ENCODE results near the gene CT47C1. TPM values are rescaled to one million over a fixed set of nuclear protein-coding genes. Genes with fewer than 3 reads are reported as not detected.

CT47C1 gene
- total RNA-seq, 1 experiment from 2014 or later = 0.07 TPM

DNA sequence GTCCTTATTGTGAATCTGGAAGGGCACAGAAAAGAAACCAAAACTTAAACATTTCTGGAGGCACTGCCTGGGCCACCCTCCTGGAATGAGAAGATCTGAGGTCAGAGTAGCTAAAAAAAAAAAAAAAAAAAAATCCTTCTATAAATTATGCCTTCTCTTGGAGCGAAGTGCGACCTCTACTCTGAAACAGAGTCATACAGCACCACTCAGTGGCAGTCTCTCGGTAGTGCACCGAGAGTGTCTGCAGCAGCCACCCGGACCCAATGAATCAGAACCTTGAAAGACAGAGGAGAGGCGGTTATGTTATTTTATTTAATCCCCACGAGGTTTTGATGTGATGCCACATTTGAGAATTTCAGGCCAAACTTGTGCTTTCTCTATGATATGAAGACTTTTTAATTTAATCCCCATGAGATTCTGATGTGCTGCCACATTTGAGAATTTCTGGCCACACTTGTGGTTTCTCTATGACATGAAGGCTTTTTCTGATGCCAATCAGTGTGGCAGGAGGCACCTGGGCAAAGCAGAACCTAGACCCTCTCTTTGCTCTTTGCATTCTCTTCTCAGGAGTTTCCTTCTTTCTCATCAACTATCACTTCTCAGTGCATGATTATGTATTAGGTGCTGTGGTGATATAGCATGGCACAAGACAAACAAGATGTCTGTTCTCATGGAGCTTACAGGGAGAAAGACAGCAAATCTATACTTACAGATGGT lies 5.6 kb upstream of the CT47C1 start:
- no peak overlapping the region for H2AFZ ChIP-seq (ENCODE audit: low read length)

DNA sequence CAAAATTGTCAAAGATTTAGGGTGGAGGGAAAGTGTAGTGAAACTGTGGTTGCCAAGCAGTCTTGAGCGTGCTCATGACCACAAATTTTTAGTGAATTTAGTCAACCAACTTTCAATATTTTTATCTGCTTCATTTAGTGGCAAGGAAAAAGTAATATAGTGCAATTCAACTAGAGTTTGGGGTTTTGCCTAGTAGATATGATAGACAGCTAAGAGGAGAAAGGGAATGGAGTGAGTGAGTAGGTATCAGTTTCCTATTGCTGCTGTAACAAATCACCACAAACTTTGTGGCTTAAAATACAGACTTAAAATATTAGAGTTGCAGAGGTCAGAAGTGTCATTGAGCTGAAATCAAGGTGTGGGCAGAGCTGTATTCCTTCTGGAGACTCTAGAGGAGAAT lies 3.7 kb upstream of the CT47C1 start:
- intact Hi-C loops (cut with micrococcal nuclease) = loop anchor here (5.0 kb wide), 1 partner anchor 148 kb away; no protein-coding TSS in a partner anchor
- Histone ChIP-seq H3K4me2 (ENCODE audit: low read length) (no peak overlapping the region), H3K4me1 (ENCODE audit: insufficient read depth, low read length) (peaks cover 4% of the 10 kb centered on the region; the same call in 1 of the 2 replicates), H3K36me3 (ENCODE audit: low read depth, low read length) (no peaks in the 10 kb centered on the region), H3K9me2 (replicated peaks; ENCODE audit: low read length) (no peaks in the 10 kb centered on the region), H3K79me2 (ENCODE audit: low read length) (no peaks in the 10 kb centered on the region), H3K9me3 (ENCODE audit: low read length) (no peaks in the 10 kb centered on the region), H4K20me1 (ENCODE audit: low read length) (no peaks in the 10 kb centered on the region), H3K4me3 (ENCODE audit: low read length) (no peak overlapping the region), H3K9ac (ENCODE audit: low read length) (no peak overlapping the region), H3F3A (ENCODE audit: low read length, unreplicated experiment) (no peaks in the 10 kb centered on the region), H2AFZ (ENCODE audit: low read length) (no peak overlapping the region), H3K27ac (ENCODE audit: low read length) (no peak overlapping the region), H3K27me3 (ENCODE audit: low read length) (no peaks in the 10 kb centered on the region)
- BruUV-seq (replicated peaks) = no TSS peak
- ATAC-seq (no peak), DNase-seq (no peak)
- TF ChIP-seq, protein P1, sequence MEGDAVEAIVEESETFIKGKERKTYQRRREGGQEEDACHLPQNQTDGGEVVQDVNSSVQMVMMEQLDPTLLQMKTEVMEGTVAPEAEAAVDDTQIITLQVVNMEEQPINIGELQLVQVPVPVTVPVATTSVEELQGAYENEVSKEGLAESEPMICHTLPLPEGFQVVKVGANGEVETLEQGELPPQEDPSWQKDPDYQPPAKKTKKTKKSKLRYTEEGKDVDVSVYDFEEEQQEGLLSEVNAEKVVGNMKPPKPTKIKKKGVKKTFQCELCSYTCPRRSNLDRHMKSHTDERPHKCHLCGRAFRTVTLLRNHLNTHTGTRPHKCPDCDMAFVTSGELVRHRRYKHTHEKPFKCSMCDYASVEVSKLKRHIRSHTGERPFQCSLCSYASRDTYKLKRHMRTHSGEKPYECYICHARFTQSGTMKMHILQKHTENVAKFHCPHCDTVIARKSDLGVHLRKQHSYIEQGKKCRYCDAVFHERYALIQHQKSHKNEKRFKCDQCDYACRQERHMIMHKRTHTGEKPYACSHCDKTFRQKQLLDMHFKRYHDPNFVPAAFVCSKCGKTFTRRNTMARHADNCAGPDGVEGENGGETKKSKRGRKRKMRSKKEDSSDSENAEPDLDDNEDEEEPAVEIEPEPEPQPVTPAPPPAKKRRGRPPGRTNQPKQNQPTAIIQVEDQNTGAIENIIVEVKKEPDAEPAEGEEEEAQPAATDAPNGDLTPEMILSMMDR (conservative IDR thresholded peaks at IDR 0.05; ENCODE audit: low read depth, low read length) = no peak
- TF ChIP-seq EZH2 (IDR thresholded peaks at IDR 0.05; ENCODE audit: low read length, unreplicated experiment) = no peak
- no peak for TF ChIP-seq EZH2phosphoT487 (IDR thresholded peaks at IDR 0.05; ENCODE audit: borderline replicate concordance, low read length)
- POLR2A ChIA-PET (ENCODE audit: unreplicated experiment) = no interaction called here
- CTCF ChIA-PET = no interaction called here

More for the DNA sequence above, 5.6 kb upstream of the CT47C1 start:
- POLR2A ChIA-PET (ENCODE audit: unreplicated experiment) = interaction anchor here (0.5 to 0.6 kb wide), 3 partner anchors 25 to 183 kb away, joined by 4 to 8 read pairs (median 6); no protein-coding TSS in a partner anchor
- Histone ChIP-seq H3K27me3 (ENCODE audit: low read length) (no peaks in the 10 kb centered on the region), H3K36me3 (ENCODE audit: low read depth, low read length) (no peaks in the 10 kb centered on the region), H3K9me3 (ENCODE audit: low read length) (no peaks in the 10 kb centered on the region), H3K4me3 (ENCODE audit: low read length) (no peak overlapping the region), H4K20me1 (ENCODE audit: low read length) (no peaks in the 10 kb centered on the region), H3K27ac (ENCODE audit: low read length) (no peak overlapping the region), H3K4me1 (ENCODE audit: insufficient read depth, low read length) (peaks cover 9% of the 10 kb centered on the region), H3K9ac (ENCODE audit: low read length) (no peak overlapping the region), H3K4me2 (ENCODE audit: low read length) (no peak overlapping the region), H3F3A (ENCODE audit: low read length, unreplicated experiment) (no peaks in the 10 kb centered on the region), H3K79me2 (ENCODE audit: low read length) (no peaks in the 10 kb centered on the region), H3K9me2 (replicated peaks; ENCODE audit: low read length) (no peaks in the 10 kb centered on the region)
- peak; percentile 81 for ATAC-seq
- TF ChIP-seq EZH2phosphoT487 (IDR thresholded peaks at IDR 0.05; ENCODE audit: borderline replicate concordance, low read length) (no peak), EZH2 (IDR thresholded peaks at IDR 0.05; ENCODE audit: low read length, unreplicated experiment) (no peak)
- TF ChIP-seq, protein P1 (conservative IDR thresholded peaks at IDR 0.05; ENCODE audit: low read depth, low read length) = peak; percentile 83
- CTCF ChIA-PET = interaction anchor here (0.5 to 1.6 kb wide), 43 partner anchors 8 to 692 kb away, joined by 3 to 19 read pairs (median 7); partner anchors contain the start of gene LONRF3
- no TSS peak for BruUV-seq (replicated peaks)
- intact Hi-C loops (cut with micrococcal nuclease) = loop anchor here (1.0 to 5.0 kb wide), 5 partner anchors 52 to 228 kb away; no protein-coding TSS in a partner anchor
- peak; percentile 82 for DNase-seq

DNA sequence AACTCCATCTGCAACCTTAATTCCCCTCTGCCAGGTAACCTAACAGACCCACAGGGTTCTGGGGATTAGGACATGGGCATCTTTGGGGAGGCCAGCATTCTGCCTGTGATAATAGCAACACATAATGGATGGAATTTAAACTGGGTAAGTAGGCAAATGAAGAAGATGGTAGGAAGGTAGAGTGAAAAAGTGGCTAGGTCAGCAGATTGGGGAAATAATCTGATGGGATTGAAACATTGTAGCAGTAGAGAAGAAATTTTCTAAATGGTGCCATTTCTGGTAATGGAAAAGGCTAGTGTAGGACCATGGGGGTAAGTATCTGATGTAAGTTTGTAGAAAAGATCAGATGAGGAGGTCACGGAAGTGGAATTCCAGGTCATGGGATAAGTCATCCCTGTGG lies 3.0 kb upstream of the CT47C1 start:
- ChIA-PET CTCF (no interaction called here), POLR2A (ENCODE audit: unreplicated experiment) (no interaction called here)
- DNase-seq (no peak), ATAC-seq (no peak)
- TF ChIP-seq EZH2 (IDR thresholded peaks at IDR 0.05; ENCODE audit: low read length, unreplicated experiment) = no peak
- Histone ChIP-seq H3K79me2 (ENCODE audit: low read length) (no peaks in the 10 kb centered on the region), H3K4me2 (ENCODE audit: low read length) (no peak overlapping the region), H3K4me3 (ENCODE audit: low read length) (no peak overlapping the region), H4K20me1 (ENCODE audit: low read length) (no peaks in the 10 kb centered on the region), H3K9ac (ENCODE audit: low read length) (no peak overlapping the region), H3F3A (ENCODE audit: low read length, unreplicated experiment) (no peaks in the 10 kb centered on the region), H3K27me3 (ENCODE audit: low read length) (no peaks in the 10 kb centered on the region), H3K9me3 (ENCODE audit: low read length) (no peaks in the 10 kb centered on the region), H3K36me3 (ENCODE audit: low read depth, low read length) (no peaks in the 10 kb centered on the region), H3K9me2 (replicated peaks; ENCODE audit: low read length) (no peaks in the 10 kb centered on the region), H3K27ac (ENCODE audit: low read length) (no peak overlapping the region), H3K4me1 (ENCODE audit: insufficient read depth, low read length) (peaks cover 7% of the 10 kb centered on the region), H2AFZ (ENCODE audit: low read length) (no peak overlapping the region)
- intact Hi-C loops (cut with micrococcal nuclease) = loop anchor here (5.0 kb wide), 1 partner anchor 148 kb away; no protein-coding TSS in a partner anchor
- BruUV-seq (replicated peaks) = no TSS peak

Data from PC-3 (cell line).